Germinal center (tissue), 1 donor: ENCODE measurements around the gene TATDN3.
"Not testable (repeated sequence)": the region's sequence is repeated elsewhere in the genome, so short reads cannot be mapped to it uniquely, and the experiment has no call there.

Experiments
- DNase-seq: peaks from one replicate; pipeline ENCODE4 v3.0.0; 2012; ENCODE audit warnings: mixed read lengths, low spot score

The TATDN3 gene

DNA sequence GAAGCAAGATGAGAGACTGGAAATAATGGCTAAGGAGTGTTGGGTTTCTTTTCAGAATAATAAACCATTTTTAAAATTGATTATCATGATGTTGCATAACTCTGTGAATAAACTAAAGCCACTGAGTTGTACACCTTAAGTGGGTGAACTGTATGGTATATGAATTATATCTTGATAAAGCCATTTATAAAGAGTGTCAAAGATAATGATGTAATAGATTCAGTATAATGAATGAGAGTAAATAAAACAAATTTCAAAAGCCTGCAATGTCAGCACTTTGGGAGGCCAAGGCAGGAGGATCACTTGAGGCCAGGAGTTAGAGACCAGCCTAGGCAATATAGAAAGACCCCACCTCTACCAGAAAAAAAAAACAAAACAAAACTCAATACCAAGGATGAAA is 16.5 kb upstream of the TATDN3 start:
- no peak for DNase-seq

DNA sequence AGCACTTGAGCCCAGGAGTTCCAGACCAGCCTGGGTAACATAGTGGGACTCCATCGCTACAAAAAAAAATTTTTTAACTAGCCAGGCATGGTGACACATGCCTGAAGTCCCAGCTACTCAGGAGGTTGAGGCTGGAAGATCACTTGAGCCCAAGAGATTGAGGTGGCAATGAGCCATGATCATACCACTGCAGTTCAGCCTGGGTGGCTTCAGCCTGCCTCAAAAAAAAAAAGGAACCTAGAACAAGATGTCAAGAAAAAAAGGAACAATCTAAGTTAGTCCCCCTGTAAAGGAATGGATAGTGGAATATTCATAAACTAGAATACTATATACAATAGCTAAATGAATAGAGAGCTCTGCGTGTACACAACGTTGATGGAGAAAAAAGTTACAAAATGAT is 14.5 kb upstream of the TATDN3 start:
- DNase-seq = no peak

DNA sequence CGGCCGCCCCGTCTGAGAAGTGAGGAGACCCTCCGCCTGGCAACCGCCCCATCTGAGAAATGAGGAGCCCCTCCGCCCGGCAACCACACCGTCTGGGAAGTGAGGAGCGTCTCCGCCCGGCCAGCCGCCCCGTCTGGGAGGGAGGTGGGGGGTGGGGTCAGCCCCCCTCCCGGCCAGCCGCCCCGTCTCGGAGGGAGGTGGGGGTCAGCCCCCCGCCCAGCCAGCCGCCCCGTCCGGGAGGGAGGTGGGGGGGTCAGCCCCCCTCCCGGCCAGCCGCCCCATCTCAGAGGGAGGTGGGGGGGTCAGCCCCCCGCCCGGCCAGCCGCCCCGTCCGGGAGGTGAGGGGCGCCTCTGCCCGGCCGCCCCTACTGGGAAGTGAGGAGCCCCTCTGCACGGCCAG is 12.6 kb upstream of the TATDN3 start:
- DNase-seq = not testable (repeated sequence)

DNA sequence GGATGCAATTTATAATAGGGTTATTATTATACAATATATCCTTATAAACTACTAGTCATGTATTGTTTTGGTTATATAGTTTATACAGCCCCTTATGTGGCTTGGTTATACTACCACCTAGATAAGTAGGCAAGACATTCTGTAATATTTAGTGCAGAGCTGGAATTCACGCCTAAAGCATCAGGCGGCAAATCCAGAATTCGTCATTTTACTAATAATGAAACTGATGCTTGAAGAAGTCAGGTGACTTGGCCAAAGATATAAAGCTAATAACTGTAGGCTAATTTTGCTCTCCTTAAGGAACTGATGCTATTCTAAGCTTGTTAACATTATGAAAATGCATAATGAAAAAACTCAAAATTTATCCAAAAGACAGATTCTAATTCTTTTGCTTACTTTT is 10.9 kb upstream of the TATDN3 start:
- no peak for DNase-seq

DNA sequence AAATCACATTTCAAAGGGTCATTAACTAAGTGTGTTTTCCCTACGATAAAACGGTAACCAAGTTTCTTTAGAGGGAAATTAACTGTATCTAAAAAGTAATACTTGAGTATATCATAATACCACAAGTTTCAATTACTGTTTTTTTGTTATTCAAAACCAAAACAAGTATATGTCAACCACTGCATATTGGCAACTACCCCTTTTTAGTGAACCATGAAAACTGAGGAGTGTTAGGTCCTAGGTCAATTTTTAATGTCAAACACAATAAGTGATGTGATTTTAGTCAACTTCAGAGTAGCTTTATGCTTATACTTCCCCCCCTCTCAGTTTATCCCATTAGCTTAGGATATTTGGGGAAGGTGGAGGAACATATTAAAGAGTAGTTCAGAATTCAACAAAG is 10.5 kb upstream of the TATDN3 start:
- no peak for DNase-seq

DNA sequence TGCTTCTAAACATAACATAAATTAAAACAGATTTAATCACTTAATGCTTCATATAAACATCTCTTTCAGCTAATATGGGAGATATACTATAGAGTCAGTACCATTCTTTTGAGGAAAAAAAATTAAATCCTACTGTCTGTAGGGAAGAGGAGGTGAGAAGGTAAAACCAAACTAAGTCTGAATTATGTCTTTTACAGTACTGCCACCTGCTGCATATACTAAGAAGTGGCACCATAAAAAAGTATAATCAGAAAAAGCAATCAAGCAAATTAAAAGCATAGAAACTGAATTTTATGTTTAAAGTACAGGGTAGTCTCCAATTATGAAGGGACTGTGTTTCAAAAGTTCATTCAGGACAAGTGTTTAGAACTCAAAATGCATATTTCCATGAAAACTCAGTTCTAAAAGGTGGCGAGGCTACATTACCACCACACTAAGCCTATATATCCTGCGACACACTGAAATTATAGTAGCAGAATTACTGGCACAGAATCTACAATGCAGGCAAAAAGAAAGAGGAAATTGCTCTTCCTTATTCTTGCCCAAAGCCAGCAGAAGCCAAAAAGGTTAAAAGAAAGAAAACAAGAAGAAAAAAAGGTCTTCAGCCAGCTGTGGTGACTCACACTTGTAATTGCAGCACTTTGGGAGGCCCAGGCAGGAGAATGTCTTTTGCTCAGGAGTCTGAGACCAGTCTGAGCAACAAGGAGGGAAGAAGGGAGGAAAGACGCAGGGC is 9.1 kb upstream of the TATDN3 start:
- DNase-seq = no peak

DNA sequence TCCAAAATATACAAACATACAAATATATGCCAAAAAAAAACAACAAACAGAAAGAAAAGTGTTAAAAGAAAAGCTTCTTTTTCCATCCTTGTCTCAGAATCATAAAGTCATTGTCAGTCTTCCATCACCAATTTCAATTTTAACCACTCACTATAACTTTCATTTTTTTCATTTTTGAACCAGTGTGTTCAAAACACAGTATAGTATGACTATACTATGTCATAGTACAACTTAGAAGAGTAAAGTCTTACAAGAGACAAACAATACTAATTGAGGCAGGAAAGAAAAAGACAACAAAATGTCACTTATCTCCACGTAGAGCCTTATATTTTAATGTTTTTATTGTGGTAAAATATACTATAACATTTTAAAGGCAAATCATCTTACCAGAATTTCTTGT is 7.7 kb upstream of the TATDN3 start:
- no peak for DNase-seq

DNA sequence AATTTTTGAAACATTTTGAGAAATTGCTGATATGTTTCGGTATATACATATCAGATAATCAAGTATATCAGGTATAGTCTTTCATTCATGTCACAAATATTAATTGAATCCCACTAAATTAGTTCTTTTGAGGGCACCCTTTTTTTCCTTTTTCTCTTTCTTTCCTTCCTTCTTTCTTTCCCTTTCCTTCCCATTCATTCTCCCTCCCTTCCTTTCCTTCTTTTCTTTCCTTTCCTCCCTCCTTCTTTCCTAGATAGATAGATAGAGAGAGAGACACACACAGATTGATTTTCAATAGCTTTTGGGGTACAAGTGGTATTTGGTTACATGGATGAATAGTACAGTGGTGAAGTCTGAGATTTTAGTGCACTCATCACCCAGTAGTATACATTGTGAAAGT is 5.8 kb upstream of the TATDN3 start:
- no peak for DNase-seq

DNA sequence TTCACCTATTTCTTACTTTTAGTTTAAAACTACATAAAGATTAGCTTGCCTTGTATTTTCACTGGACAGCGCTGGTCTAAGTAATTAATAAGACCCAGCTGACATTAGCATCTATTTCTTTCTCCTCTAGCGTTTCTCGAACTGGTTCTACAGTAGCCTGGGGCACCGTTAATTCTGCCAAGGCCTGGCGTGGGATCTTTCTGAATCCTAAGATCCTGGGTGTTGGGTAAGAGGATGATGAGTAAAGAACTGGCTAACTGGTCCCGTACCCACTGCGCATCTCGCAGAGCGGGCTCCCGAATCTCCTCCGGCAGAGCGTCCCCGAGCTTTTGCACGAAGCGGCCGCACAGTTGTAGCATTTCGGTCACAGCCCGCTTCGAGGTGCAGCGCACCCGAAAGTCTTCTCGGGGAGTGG is 426 bp upstream of the TATDN3 start:
- no peak for DNase-seq

DNA sequence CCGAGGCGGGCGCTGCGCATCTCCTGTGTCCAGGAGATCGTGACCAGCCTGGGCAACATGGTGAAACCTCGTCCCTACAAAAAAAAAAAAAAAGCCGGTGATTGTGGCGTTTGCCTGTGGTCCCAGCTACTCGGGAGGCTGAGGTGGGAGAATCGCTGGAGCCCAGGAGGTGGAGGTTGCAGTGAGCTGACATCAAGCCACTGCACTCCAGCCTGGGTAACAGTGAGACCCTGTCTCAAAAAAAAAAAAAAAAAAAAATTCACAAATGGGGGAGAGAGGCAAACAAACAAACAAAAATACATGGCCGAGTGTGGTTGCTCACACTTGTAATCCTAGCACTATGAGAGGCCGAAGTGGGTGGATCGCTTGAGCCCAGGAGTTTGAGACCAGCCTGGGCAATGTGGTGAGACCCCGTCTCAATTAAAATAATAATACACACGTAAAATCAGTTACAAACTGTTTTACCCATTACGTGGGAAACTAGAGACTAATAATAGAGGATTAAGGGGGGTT is 758 bp downstream of the TATDN3 start:
- no peak for DNase-seq

DNA sequence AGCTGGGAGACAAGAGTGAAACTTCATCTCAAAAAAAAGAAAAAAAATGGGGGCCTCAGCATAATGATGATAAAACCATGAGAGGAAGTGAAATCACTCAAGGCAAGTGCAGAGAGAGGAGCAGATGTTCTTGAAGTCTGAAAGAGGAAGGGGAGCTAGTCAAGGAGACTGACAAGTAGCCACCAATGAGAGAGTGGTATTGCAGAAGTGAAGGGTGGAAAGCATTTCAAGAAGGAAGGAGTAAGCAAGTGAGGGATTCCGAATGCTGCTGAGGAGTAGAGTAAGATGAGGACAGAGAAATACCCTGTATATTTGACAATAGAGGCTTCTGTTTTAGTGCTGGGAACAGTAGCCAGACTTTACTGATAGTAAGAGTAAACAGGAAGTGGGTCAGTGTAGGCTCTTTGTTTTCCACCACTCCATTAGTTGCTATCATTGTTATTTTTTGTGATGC is 2.9 kb downstream of the TATDN3 start:
- DNase-seq = peak; percentile 80

DNA sequence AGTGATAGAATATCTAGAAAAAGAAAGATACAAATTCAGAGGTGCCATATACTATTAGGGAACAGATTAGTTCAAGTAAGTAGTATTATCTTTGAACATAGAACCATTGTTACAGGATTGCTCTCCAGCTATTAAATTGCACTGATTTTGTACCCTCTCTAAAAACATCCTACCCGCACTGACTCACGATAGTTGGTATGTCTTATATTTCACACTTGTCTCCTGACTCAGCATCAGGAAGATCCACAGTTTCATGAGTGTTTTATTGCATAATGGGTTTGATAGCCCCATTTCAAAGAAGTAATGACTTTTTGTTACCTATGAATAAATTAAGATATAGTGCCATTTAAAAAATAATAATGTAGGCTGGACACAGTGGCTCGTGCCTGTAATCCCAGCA is 6.0 kb downstream of the TATDN3 start:
- DNase-seq = no peak

DNA sequence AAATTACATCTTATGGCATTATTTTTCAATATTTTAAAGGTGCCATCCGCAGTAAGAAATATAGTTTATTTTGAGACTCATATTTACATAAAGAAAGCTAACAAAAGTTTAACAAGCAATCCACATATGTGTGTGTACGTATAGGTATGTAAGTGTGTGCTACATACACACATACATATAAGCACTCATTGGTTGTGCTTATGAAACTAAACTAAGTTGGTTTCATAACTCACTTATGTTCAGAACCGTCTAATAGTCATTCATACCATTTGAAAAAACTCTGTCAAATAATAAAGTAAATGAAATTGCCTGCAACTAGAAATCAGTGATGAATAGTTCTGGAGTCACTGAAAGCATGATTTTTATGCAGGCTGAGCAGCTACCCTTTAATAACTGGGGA is 14.1 kb downstream of the TATDN3 start:
- DNase-seq = no peak

DNA sequence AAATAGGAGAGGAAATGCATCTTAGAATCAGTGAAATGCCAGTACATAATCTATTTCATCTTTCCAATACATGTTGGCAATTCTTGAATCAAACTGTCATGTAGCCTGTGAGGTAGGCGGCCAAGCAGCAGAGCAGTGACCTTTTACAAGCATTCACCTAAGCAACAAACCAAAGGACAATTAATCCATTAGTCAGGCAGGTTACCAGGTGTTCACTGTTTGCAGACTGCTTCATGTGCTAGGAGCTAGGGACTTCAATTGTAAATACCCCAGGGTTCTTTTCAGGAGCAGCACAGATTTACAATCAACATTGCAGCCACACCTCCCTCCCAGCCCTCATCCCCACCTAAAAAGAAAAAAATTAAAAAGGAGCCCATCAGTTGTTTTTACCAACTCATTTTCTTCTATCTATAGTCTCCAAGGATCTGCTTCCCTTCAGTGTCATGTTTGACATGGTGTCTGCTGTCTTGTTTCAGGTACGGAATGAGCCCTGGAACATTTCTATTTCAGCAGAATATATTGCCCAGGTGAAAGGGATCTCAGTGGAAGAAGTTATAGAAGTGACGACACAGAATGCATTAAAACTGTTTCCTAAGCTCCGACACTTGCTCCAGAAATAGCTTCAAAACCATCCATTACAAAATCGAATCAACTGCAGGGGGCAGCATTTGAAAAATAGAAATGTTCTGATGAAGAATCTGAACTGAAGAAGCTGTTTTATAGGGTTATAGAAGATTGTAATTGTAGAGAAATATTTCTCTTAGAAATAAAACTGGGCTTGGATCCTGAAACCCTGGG is 23.0 kb downstream of the TATDN3 start:
- no peak for DNase-seq

DNA sequence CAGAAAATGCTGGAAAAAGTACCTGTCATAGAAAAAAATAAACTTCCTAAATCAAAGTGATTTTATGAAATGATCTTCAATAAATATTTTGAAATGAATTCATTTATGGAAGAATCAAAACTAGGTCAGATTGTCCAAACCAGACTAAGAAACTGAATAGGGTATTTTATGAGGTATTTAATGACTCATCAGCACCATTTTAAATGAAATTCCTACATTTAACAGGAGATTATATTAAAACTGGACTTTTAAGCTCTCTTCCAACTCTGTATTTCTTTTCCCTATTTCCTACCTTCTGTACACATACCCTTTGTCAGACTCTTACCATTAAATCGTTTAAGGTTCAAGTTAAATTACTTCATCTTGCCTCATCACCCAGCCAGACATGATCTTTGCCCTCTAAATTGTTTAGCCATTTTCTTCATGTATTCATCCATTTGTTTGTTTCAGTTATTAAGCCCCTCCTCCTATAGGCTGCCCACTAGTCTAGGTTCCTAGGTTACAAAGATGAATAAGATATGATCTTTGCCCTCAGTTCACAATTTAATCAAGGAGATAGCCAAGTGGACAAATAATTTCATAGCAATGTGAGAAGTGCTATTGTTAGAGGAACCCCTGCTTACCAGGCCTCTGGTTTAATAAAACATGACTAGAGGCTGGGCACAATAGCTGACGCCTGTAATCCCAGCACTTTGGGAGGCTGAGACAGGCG is 25.0 kb downstream of the TATDN3 start:
- DNase-seq = no peak

DNA sequence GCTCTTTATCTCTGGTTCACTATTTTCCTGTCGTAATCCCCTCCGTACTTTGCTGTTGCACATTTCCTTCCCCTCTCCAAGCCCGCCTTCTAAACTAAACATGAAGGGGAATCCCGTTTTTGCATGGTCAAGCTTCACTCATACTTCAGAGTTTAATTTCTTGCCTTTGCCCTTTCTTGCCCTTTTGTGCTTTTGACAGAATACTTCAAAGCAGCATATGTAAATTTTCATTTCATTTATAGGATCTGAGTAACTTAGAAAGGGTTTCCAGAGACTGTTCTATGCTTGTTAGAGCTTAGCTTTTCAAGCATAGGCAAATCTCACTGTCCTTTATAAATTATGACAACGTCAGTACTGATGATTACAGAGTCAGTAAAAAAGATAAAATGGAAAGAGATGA is 28.0 kb downstream of the TATDN3 start:
- peak; percentile 8 for DNase-seq

DNA sequence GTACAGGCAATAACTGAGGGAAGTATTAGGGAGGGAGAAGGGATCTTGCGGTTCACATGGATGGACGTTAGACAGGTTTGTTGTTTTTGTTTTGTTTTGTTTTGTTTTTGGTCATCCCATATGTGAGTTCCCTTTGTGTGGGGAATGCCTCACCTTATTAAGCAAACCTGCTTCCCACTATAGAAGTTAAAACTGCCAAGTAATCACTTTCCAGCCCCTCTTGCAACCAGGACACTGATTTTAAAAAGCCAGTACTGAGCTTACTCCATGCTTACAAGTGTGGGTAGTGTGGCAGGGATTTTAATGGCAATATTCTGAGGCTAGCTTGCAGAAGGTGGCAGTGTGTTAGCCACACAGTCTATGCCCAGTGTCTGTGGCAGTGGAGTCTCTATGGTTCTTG is 29.3 kb downstream of the TATDN3 start:
- no peak for DNase-seq

DNA sequence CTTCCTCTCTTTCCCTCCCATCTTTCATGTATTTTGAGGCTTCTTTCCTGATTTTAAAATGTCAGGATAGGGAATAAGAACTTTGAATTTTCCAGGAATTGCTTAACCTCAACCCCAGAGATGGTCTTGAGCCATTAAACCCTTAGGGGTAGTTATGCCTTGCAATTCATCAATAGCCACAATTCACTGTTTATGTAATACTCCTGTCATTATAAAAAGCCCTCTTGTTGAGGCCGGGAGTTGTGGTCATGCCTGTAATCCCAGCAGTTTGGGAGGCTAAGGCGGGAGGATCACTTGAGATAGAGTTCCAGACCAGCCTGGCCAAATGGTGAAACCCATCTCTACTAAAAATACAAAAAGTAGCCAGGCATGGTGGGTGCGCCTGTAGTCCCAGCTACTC is 31.3 kb downstream of the TATDN3 start:
- no peak for DNase-seq

DNA sequence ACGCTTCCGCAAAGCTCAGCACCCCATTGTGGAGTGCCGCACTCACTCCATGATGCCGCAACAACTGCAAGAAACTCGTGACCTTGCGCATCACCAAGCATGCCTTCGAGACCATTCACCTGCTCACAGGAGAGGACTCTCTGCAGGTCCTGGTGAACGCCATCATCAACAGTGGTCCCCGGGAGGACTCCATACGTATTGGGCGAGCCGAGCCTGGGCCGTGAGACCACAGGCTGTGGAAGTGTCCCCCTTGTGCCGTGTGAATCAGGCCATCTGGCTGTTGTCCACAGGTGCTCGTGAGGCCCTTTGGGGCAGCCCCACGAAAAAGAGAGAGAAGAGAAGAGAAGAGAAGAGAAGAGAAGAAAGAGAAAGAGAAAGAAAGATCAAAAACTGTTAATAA is 32.5 kb downstream of the TATDN3 start:
- DNase-seq = no peak

DNA sequence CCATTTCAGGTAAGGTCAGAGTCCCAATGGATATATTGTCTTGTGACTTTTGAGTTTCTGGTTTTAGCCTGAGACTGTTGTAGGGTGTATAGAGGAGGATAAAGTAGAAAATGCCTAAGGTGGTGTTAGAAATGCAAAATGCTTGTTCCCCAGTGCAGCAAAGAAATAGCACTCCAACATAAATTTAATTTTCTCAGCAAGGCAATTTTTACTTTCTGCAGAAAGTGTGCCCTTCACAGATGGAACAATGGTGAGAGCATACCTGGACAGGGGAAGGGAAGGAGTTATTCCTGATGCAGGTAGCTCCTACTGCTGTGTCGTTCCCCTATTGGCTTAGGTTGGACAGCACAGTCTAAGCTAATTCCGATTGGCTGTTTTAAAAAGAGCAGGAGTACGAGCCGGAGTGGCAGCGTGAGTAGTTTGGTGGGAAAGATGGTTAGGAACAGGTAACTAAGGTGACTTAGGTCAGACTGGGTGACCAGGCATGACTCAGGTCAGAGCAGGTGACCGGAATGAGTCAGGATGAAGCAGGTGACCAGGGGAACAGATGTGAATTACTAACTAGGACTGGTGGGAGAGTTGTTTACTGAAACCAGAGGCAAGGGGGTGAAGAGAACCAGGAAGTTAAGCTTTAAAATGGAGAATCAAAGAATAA is 34.2 kb downstream of the TATDN3 start:
- DNase-seq = no peak

DNA sequence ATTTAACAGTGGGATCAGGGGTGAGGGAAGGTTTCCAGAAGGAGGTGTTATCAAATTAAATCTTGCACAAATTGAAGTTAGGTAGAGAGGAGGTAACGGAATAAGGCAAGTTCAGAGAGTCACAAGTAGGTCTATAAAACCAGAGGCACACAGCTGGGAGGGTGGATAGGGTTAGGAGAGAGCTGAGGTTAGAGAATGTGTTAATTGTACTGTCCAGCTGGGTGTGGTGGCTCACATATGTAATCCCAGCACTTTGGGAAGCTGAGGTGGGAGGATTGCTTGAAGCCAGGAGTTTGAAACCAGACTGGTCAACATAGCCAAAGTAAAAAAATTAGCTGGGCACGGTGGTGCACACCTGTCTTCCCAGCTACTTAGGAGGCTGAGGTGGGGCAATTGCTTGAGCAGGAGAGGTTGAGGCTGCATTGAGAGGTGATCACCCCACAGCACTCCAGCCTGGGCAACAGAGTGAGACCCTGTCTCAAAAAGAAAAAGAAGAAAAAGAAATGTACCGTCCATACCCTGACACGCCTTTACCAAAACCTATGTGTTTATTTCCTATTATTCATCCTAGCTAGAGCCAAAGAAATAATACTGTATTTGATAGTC is 35.6 kb downstream of the TATDN3 start:
- DNase-seq = no peak

DNA sequence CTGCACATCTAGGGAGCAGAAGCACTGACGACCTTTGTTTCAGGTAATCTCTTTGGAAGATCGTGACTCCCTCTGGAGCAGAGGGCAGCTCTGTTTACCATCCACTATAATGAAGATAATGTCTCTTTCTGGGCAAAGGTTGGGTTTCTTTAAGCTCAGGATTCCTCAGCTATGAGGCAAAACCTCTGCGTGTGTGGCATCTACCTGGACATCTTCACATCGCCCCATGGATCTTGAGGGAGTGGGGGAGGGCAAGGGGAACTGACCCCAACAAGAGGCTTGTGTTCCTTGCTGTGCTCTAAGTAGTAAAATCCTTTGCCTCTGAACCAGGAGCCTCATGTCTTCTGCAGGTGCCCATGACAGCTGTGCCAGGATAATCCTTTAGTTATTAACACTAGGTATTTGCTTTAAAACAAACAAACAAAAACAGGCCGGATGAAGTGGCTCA is 36.2 kb downstream of the TATDN3 start:
- no peak for DNase-seq
